Measurements from ENCODE around the gene ZMYND8. TPM values are rescaled to one million over a fixed set of nuclear protein-coding genes. Genes with fewer than 3 reads are reported as not detected.

The ZMYND8 gene
- total and polyA plus RNA-seq, 2 of the 4 experiments (the other 2 are of a cell fraction) = 24.0 to 28.2 TPM

DNA sequence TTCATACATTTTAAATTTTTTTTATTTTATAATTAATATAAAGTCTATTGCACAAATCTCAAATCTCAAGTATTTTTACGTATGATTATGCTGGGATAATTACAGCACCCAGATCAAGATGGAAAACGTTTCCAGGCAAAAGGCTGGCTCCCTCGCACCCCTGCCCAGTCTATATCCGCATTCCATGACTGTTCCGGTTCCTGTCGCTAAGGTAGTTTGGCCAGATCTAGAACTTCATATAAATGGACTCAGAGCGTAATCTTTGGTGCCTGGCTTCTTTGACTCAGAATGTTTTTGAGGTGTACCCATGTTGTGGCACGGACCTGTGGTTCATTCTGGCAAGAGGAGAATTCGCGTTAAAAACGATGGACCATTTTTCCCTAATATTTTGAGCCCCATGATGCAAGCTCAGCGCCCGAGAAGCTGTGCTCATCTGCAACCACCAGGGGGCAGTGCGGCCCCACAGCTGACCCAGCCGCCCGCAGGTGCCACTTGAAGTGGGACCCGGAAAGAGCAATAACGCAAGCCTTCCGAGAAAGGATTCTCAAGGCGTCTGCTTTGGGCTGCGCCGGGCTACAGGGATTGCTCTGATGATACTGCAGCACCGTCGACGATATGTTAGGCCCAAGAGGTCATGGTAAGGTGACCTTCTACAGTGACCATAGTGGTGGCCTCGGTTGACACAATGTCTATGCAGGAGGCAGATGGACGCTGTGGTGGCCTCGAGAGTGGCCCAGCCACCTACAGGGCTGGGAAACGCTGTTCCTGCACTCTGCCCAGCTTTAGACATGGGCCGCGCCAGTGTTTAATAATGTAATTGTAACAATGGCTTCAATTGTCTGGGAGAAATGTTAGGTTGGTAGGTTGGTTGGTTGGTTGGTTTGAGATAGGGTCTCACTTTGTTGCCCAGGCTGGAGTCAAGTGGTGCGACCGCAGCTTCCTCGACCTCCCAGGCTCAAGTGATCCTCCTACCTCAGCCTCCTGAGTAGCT lies 160.1 kb downstream of the ZMYND8 start:
- peak; percentile 60 for DNase-seq
- no peaks in the 10 kb centered on the region for H3K27me3 ChIP-seq (ENCODE audit: control insufficient read depth, insufficient read depth, low read length)
- TF ChIP-seq CHD1 (IDR thresholded peaks at IDR 0.05; ENCODE audit: low read depth, low read length) (no peak), SMC3 (IDR thresholded peaks at IDR 0.05; ENCODE audit: low read depth, low read length) (peak; percentile 92), BHLHE40 (IDR thresholded peaks at IDR 0.05; ENCODE audit: low read depth, low read length) (no peak), MAFK (IDR thresholded peaks at IDR 0.05; ENCODE audit: low read depth, low read length) (peak; percentile 33; the same call in 1 of the 2 replicates), RFX5 (IDR thresholded peaks at IDR 0.05; ENCODE audit: low read depth, low read length) (no peak), RAD21 (IDR thresholded peaks at IDR 0.05; ENCODE audit: low read length) (peak; percentile 96), NFE2L2 (IDR thresholded peaks at IDR 0.05; ENCODE audit: low read depth, low read length) (no peak), MXI1 (IDR thresholded peaks at IDR 0.05; ENCODE audit: borderline replicate concordance, low read depth, low read length) (no peak), FOS (IDR thresholded peaks at IDR 0.05; ENCODE audit: low read depth, low read length) (no peak), POLR2A (IDR thresholded peaks at IDR 0.05; ENCODE audit: low read depth, low read length) (peak; percentile 42; the same call in 1 of the 2 replicates), CEBPB (IDR thresholded peaks at IDR 0.05; ENCODE audit: low read depth, low read length) (peak; percentile 86), RCOR1 (IDR thresholded peaks at IDR 0.05; ENCODE audit: insufficient replicate concordance, low read length) (no peak), MAZ (IDR thresholded peaks at IDR 0.05; ENCODE audit: borderline replicate concordance, low read depth, low read length) (peak; percentile 34; the same call in 1 of the 2 replicates)
- TF ChIP-seq, protein P1, sequence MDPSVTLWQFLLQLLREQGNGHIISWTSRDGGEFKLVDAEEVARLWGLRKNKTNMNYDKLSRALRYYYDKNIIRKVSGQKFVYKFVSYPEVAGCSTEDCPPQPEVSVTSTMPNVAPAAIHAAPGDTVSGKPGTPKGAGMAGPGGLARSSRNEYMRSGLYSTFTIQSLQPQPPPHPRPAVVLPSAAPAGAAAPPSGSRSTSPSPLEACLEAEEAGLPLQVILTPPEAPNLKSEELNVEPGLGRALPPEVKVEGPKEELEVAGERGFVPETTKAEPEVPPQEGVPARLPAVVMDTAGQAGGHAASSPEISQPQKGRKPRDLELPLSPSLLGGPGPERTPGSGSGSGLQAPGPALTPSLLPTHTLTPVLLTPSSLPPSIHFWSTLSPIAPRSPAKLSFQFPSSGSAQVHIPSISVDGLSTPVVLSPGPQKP (IDR thresholded peaks at IDR 0.05; ENCODE audit: borderline replicate concordance, low read depth, low read length) = no peak

More for the DNA sequence above, 160.1 kb downstream of the ZMYND8 start:
- H4K20me1 ChIP-seq (ENCODE audit: insufficient read depth, low read length) = no peaks in the 10 kb centered on the region
- in situ Hi-C loops (cut with MboI; ENCODE audit: low sequenced_read_pairs) (loop anchor here (5.0 to 10.0 kb wide), 2 partner anchors 186 to 428 kb away; no protein-coding TSS in a partner anchor), dilution Hi-C loops (cut with HindIII; ENCODE audit: low sequenced_read_pairs, unreplicated experiment) (no loop called here), intact Hi-C loops (cut with micrococcal nuclease) (loop anchor here (1.0 to 2.0 kb wide), 5 partner anchors 77 to 438 kb away; partner anchors contain the start of gene NCOA3)
- H2BK15ac ChIP-seq (ENCODE audit: low read depth, low read length) = 0 out of 3 replicates have a peak overlapping the region, but pooled peaks have one; percentile 33
- POLR2A ChIA-PET (ENCODE audit: unreplicated experiment) = interaction anchor here (0.6 kb wide), 1 partner anchor 72 kb away, joined by 4 read pairs; no protein-coding TSS in a partner anchor
- peak overlapping the region in 1 of 2 experiments; percentile 70; a peak in 2 of 4 replicates for H4K8ac ChIP-seq (ENCODE audit: low read depth in 2 of 2, low read length in 2 of 2)
- BruUV-seq (replicated peaks) = no TSS peak
- no peak overlapping the region for H3K56ac ChIP-seq (ENCODE audit: extremely low read depth, insufficient read depth, low read length)
- H4K5ac ChIP-seq (ENCODE audit: low read depth, low read length) = no peak overlapping the region
- H3K9me3 ChIP-seq (ENCODE audit: control insufficient read depth, insufficient read depth, low read length) = no peaks in the 10 kb centered on the region
- H3K14ac ChIP-seq (replicated peaks; ENCODE audit: low read depth, low read length) = peak overlapping the region; percentile 77
- H3K23ac ChIP-seq (ENCODE audit: low read depth, low read length) = no peak overlapping the region
- 0 out of 2 replicates have a peak, but pooled peaks cover 3% of the 10 kb centered on the region for H3K9me1 ChIP-seq (ENCODE audit: insufficient read depth, low read length)
- ATAC-seq (ENCODE audit: low read depth) = peak; percentile 94
- no peak overlapping the region for H3K9ac ChIP-seq (ENCODE audit: low read depth, low read length)
- H3K79me1 ChIP-seq (ENCODE audit: low read depth in 1 of 2, low read length in 2 of 2) = no peaks in the 10 kb centered on the region
- no peak overlapping the region for H3K18ac ChIP-seq (ENCODE audit: low read depth, low read length)
- no peaks in the 10 kb centered on the region for H3K36me3 ChIP-seq (ENCODE audit: control insufficient read depth, insufficient read depth, low read length)
- H4K91ac ChIP-seq (ENCODE audit: insufficient read depth, low read depth, low read length) = no peak overlapping the region; the same call in 1 of the 2 replicates
- H2AFZ ChIP-seq (replicated peaks; ENCODE audit: low read length, poor library complexity) = peak overlapping the region; percentile 77
- H2AK5ac ChIP-seq (ENCODE audit: low read depth, low read length) = peak overlapping the region; percentile 66; the same call in 1 of the 2 replicates
- peak overlapping the region; percentile 63 for H3K4ac ChIP-seq (ENCODE audit: low read depth, low read length)
- no peak overlapping the region for H3K4me3 ChIP-seq (ENCODE audit: insufficient read depth, low read depth, low read length)
- H2BK5ac ChIP-seq (ENCODE audit: low read depth, low read length, poor library complexity, severe bottlenecking) = no peak overlapping the region
- peaks cover 3% of the 10 kb centered on the region; the same call in 1 of the 2 replicates for H3K4me1 ChIP-seq (ENCODE audit: control insufficient read depth, insufficient read depth, low read length)
- H3K27ac ChIP-seq (ENCODE audit: insufficient read depth, low read length) = no peak overlapping the region
- H3K4me2 ChIP-seq (ENCODE audit: low read depth, low read length) = no peak overlapping the region
- CTCF ChIA-PET = interaction anchor here (0.5 to 1.0 kb wide), 6 partner anchors 9 to 1761 kb away, joined by 3 to 12 read pairs (median 3); no protein-coding TSS in a partner anchor
- H2BK20ac ChIP-seq (ENCODE audit: low read depth, low read length) = peak overlapping the region; percentile 93
- peak overlapping the region; percentile 48 for H2BK120ac ChIP-seq (ENCODE audit: low read depth, low read length)
- H2AK9ac ChIP-seq (replicated peaks; ENCODE audit: low read depth, low read length, poor library complexity) = no peak overlapping the region
- 32% methylated on average over 23 of the region's 34 CpGs; no CpG with 5 or more reads in 1 of the 2 experiments for WGBS, 2 experiments (ENCODE audit: extremely low coverage in 2 of 2, insufficient read length in 1 of 2)

Measured in IMR-90 (cell line).